WTC11 (cell line): ENCODE measurements around the gene DYNC1LI2.

Experiments used
- AFF4 ChIP-seq: sonication (generic); formaldehyde crosslinking; IDR thresholded peaks from 2 replicates; pipeline ENCODE4 v1.8.1; 2023; ENCODE audit warnings: mild to moderate bottlenecking, missing genetic modification reagents, borderline replicate concordance
- CTCF ChIP-seq: fragments of 200-600 bp; IDR thresholded peaks from 2 replicates; pipeline ENCODE4 v1.8.0; 2022; ENCODE audit warnings: antibody characterized with exemption
- FOXK1 ChIP-seq: sonication (generic); formaldehyde crosslinking; IDR thresholded peaks from 2 replicates; pipeline ENCODE4 v1.8.0; 2022; ENCODE audit warnings: mild to moderate bottlenecking, moderate library complexity, missing genetic modification reagents
- GTF2I ChIP-seq: fragments of 250-450 bp; sonication (Bioruptor Pico); conservative IDR thresholded peaks from 2 replicates; pipeline ENCODE4 v1.4.0; 2021; ENCODE audit warnings: mild to moderate bottlenecking
- JUN ChIP-seq: sonication (generic); formaldehyde crosslinking; IDR thresholded peaks from 2 replicates; pipeline ENCODE4 v1.8.0; 2023; ENCODE audit warnings: mild to moderate bottlenecking, missing genetic modification reagents
- NFYB ChIP-seq: sonication (generic); formaldehyde crosslinking; conservative IDR thresholded peaks from 2 replicates; pipeline ENCODE4 v1.8.0; 2022; ENCODE audit warnings: low read depth, missing genetic modification reagents
- NR1H2 ChIP-seq: sonication (generic); formaldehyde crosslinking; IDR thresholded peaks from 2 replicates; pipeline ENCODE4 v1.9.0; 2021; ENCODE audit warnings: mild to moderate bottlenecking, moderate library complexity, missing genetic modification reagents
- NR2C2 ChIP-seq: sonication (generic); formaldehyde crosslinking; IDR thresholded peaks from 2 replicates; pipeline ENCODE4 v1.8.0; 2022; ENCODE audit warnings: mild to moderate bottlenecking, missing genetic modification reagents
- TEAD4 ChIP-seq: sonication (generic); formaldehyde crosslinking; IDR thresholded peaks from 2 replicates; pipeline ENCODE4 v1.8.0; 2022; ENCODE audit warnings: mild to moderate bottlenecking, missing genetic modification reagents
- ZNF512 ChIP-seq: sonication (generic); formaldehyde crosslinking; IDR thresholded peaks from 2 replicates; pipeline ENCODE4 v1.8.1; 2022; ENCODE audit warnings: missing genetic modification reagents, borderline replicate concordance

GRCh38 chr16:66695471-66695934 is 55.9 kb downstream of the DYNC1LI2 start:
- no peak for TF ChIP-seq JUN (CRISPR knock-in tag)
- no peak for TF ChIP-seq CTCF
- no peak for TF ChIP-seq AFF4
- TF ChIP-seq NFYB (CRISPR knock-in tag), result no peak
- TF ChIP-seq NR1H2, result no peak
- TF ChIP-seq NR2C2, result no peak
- no peak for TF ChIP-seq ZNF512 (CRISPR knock-in tag)
- TF ChIP-seq GTF2I (CRISPR knock-in tag), result no peak
- TF ChIP-seq TEAD4 (CRISPR knock-in tag), result no peak
- TF ChIP-seq FOXK1, result no peak
